ENCODE results near the gene DROSHA. TPM values are rescaled to one million over a fixed set of nuclear protein-coding genes. Genes with fewer than 3 reads are reported as not detected.

The DROSHA gene
- total RNA-seq, 1 donor from 2014 or later: 50.1 TPM

DNA sequence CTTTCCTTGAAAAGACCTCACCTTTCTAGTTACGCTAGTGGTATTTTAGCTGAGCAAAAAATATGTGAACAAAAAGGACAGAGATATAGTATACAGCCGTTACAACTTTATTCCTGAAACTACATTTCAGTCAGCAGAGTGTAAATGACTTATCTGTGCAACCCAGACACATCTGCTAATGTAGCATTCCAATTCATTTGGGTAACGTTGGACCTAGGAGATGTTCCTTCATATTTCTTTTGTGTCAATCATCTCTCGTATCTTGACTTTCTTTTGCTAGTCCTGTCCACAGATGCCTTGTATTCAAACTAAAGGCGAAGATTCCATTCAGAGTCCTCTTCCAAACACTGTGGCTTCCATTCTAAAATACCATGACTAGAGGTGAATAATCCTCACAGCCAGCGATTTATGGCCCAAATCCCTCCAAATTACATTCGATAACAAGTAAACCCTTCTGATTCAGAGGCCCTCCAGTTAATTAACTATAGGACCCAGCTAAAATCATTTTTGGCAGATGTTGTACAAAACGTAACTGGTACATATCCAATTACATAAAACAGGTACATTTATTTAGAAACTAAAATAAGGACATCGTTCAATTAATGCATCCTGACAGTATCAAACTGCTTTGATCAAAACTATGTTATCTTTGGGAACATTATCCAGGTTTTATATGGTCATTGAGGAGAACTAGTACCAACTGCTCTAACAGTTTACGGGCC, 155.7 kb downstream of the DROSHA start:
- H3K4me3 ChIP-seq (ENCODE audit: low read depth, low read length): no peak overlapping the region
- no peaks in the 10 kb centered on the region for H3K27me3 ChIP-seq (ENCODE audit: control insufficient read depth, insufficient read depth, low read length)
- TF ChIP-seq, protein P1, sequence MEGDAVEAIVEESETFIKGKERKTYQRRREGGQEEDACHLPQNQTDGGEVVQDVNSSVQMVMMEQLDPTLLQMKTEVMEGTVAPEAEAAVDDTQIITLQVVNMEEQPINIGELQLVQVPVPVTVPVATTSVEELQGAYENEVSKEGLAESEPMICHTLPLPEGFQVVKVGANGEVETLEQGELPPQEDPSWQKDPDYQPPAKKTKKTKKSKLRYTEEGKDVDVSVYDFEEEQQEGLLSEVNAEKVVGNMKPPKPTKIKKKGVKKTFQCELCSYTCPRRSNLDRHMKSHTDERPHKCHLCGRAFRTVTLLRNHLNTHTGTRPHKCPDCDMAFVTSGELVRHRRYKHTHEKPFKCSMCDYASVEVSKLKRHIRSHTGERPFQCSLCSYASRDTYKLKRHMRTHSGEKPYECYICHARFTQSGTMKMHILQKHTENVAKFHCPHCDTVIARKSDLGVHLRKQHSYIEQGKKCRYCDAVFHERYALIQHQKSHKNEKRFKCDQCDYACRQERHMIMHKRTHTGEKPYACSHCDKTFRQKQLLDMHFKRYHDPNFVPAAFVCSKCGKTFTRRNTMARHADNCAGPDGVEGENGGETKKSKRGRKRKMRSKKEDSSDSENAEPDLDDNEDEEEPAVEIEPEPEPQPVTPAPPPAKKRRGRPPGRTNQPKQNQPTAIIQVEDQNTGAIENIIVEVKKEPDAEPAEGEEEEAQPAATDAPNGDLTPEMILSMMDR (IDR thresholded peaks at IDR 0.05; ENCODE audit: insufficient read depth, low read length, poor library complexity, severe bottlenecking): no peak

DNA sequence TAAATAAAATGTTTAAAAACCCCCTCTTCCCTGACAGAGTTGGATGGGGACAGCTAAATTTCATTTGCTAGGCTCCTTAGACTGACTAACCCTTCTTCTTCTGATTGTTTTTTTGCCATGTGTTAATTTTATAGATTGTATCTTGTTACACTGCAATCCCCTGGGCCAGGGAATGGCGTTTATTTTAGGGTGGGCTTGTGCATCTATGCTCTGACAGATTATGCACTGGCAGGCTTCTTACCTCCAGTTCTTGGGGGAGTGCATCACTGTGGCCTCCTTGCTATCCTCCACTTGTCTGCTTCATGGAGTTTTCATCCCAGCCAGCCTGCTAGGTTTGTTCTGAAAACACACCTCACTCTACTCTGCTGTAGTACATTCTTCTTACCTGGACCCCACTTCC, 159.8 kb downstream of the DROSHA start:
- Histone ChIP-seq H3K27me3 (ENCODE audit: control insufficient read depth, insufficient read depth, low read length) (no peaks in the 10 kb centered on the region), H3K36me3 (ENCODE audit: control insufficient read depth, insufficient read depth, low read length) (no peaks in the 10 kb centered on the region), H3K4me3 (ENCODE audit: low read depth, low read length) (no peak overlapping the region)
- TF ChIP-seq, protein P1 (IDR thresholded peaks at IDR 0.05; ENCODE audit: insufficient read depth, low read length, poor library complexity, severe bottlenecking): no peak
- no peak for DNase-seq (ENCODE audit: low read depth)

More for the DNA sequence above, 155.7 kb downstream of the DROSHA start:
- H3K36me3 ChIP-seq (ENCODE audit: control insufficient read depth, insufficient read depth, low read length): no peaks in the 10 kb centered on the region
- no peak for DNase-seq (ENCODE audit: low read depth)

DNA sequence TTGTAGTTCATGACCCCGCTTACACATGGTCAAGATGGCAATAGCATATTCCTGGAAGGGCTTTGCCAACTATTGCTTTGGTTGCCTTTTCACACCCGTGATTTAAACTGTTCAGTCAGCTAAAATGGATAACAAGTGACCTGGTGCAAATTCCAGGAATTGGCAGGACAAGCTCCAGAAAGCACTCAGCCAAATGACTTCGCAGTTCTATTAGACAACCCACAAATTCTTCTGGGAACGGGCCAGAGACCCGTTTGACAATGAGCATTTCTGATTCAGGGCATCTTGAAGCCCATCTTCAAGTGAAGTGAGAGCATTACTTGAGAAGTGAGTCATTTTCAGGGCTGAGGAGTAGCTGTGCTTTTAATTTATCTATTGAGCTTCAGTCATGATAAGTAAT, 165.0 kb downstream of the DROSHA start:
- no peak for DNase-seq (ENCODE audit: low read depth)

DNA sequence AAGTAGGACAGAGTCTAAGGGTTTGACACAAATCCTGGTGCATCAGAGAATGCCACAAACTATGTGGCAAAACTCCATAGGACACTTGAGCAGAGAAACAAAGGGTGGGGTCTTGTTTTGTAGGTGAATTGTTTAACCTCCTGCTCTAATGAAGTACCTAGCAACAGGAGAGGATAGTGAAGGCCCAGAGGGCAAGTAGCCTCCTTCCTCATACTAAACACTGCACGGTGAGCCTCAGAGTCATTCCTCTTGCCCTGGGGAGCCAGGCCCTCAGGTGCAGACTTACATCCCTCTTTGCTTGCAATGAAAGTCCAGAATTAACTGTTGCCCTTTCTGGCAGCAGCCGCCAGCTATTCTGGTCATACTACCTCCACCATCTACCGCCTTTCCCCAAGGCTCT, 166.1 kb downstream of the DROSHA start:
- no peak for DNase-seq (ENCODE audit: low read depth)
- TF ChIP-seq, protein P1 (IDR thresholded peaks at IDR 0.05; ENCODE audit: insufficient read depth, low read length, poor library complexity, severe bottlenecking): no peak

More for the DNA sequence above, 165.0 kb downstream of the DROSHA start:
- no peaks in the 10 kb centered on the region for H3K27me3 ChIP-seq (ENCODE audit: control insufficient read depth, insufficient read depth, low read length)
- TF ChIP-seq, protein P1 (IDR thresholded peaks at IDR 0.05; ENCODE audit: insufficient read depth, low read length, poor library complexity, severe bottlenecking): no peak
- no peak overlapping the region for H3K4me3 ChIP-seq (ENCODE audit: low read depth, low read length)
- H3K36me3 ChIP-seq (ENCODE audit: control insufficient read depth, insufficient read depth, low read length): no peaks in the 10 kb centered on the region

DNA sequence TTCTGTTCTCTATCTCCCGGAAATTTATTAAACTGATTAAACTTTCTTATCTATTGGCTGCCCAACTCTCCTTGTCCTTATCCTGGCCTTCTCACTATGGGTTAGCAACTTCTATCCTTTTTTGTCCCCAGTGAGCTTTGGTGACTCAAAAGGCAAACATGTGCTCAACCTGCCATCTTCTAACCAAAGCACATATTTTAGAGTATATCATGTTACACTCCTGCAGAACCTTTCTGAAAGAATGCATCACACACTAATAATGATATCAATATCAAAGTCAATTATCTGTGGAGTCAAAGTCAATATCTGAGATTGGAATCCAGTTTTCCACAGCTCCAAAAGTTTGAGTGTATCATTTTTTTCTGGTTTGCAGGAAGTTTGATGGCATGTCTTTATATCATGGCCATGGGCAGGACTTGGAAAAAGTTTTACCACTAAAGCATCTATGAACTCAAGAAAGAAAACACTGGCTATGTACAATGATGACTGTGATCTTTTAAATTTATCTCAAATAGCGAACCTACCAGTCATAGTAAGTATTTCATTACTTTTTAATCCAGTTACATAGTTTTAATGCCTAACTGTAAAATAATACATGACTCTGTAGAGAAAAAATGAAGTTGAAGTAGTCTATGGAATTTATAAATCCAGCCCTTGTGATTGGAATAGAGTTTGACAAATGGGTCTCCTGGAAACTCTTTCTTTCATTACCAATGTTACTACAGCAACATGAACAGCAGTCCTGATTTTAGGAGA, 166.8 kb downstream of the DROSHA start:
- no peaks in the 10 kb centered on the region for H3K36me3 ChIP-seq (ENCODE audit: control insufficient read depth, insufficient read depth, low read length)
- TF ChIP-seq, protein P1 (IDR thresholded peaks at IDR 0.05; ENCODE audit: insufficient read depth, low read length, poor library complexity, severe bottlenecking): no peak
- no peak for DNase-seq (ENCODE audit: low read depth)

More for the DNA sequence above, 166.1 kb downstream of the DROSHA start:
- Histone ChIP-seq H3K36me3 (ENCODE audit: control insufficient read depth, insufficient read depth, low read length) (no peaks in the 10 kb centered on the region), H3K4me3 (ENCODE audit: low read depth, low read length) (no peak overlapping the region), H3K27me3 (ENCODE audit: control insufficient read depth, insufficient read depth, low read length) (no peaks in the 10 kb centered on the region)

More for the DNA sequence above, 166.8 kb downstream of the DROSHA start:
- H3K27me3 ChIP-seq (ENCODE audit: control insufficient read depth, insufficient read depth, low read length): no peaks in the 10 kb centered on the region
- H3K4me3 ChIP-seq (ENCODE audit: low read depth, low read length): no peak overlapping the region

Data from kidney epithelial cell (primary cell).